HG03175 (cell line): ENCODE data around the gene DENND6B.
"Not testable (repeated sequence)": the region's sequence is repeated elsewhere in the genome, so short reads cannot be mapped to it uniquely, and the experiment has no call there.

Experiments used
- ATAC-seq: cut with Tn5 transposase; IDR thresholded peaks from one replicate; pipeline ENCODE4 v1.9.1; 2021; ENCODE audit warnings: mild to moderate bottlenecking, moderate library complexity; ENCODE audit not compliant: unreplicated experiment

The DENND6B gene, protein sequence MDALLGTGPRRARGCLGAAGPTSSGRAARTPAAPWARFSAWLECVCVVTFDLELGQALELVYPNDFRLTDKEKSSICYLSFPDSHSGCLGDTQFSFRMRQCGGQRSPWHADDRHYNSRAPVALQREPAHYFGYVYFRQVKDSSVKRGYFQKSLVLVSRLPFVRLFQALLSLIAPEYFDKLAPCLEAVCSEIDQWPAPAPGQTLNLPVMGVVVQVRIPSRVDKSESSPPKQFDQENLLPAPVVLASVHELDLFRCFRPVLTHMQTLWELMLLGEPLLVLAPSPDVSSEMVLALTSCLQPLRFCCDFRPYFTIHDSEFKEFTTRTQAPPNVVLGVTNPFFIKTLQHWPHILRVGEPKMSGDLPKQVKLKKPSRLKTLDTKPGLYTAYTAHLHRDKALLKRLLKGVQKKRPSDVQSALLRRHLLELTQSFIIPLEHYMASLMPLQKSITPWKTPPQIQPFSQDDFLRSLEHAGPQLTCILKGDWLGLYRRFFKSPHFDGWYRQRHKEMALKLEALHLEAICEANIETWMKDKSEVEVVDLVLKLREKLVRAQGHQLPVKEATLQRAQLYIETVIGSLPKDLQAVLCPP

DNA sequence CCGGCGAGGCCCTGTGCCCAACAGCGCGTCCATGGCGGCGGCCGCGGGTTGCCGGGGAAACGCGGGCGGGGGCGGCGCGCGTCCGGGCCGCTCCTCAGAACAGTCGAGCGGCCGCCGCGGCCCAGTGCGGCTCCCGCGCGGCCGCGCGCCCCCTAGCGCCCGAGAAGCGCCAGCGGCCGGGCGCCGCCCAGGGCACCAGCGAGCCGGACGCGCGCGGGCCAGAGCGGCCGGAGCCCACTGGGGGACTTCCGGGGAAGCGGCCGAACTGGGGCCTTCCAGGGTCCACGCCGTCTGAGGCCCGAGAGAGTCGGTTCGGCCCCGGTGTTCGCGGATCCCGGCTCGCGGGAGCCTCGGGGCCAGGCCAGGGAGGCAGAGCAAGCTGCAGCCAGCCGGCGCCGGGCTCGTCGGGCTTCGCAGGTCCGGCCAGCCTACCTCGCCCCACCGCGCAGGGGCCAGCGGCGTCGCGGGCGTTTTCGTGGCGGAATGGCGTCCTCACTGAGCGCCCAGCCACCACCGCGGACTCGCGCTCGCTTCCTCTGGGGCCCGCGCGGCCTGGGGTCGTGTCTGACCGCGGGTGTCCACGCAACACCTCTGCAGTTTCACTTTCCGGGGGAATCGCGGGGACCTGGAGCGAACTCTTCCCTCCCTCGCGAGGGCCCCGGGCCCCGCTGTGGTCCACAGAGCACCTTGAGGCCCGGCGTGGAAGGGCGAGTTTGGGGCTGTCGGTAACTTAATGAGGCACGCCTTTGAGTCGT, at the start of gene DENND6B:
Gene DENND6B (minus strand): TSS at position 57 of the 755 bp plus-strand sequence. CDS start 24 bp downstream, at position 33.
- ATAC-seq: peak; percentile 77

DNA sequence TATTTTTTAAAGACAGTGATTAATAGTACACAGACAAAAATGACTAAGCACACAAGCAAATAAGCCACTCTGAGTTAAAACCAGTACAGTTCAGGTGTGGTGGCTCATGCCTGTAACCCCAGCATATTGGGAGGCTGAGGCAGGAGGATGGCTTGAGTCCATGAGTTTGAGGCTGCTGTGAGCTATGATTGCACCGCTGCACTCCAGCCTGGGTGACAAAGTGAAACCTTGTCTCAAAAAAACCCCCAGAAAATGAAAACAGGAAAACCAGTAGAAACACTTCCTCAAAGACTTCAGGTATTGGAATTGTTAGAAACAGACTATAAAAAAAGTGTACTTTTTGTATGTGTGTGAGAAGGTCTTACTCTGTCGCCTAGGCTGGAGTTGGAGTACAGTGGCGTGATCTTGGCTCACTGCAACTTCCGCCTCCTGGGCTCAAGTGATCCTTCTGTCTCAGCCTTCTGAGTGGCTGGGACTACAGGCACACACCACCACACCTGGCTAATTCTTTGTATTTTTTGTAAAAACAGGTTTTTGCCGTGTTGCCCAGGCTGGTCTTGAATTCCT, 49.4 kb upstream of the DENND6B start:
- ATAC-seq: no peak

DNA sequence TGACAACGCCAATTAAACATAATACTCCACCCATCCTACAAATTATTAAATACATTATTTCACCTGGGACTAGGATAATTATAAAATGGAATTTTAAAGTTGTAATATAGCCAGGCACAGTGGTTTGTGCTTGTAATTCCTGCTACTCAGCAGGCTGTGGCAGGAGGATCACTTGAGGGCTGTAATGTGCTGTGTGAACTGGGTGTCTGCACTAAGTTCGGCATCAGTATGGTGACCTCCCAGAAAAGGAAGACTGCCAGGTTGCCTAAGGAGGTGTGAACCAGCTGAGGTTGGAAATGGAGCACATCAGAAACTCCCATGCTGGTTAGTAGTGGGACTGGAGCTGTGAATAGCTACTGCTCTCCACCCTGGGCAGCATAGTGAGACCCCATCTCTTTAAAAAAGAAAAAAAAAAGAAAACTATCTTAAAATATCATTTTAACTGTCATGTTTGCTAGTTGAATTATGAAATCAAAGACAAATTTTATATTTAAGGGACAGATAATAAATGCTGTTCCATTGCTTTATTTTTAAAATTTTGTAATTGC, 44.4 kb upstream of the DENND6B start:
- ATAC-seq: no peak

DNA sequence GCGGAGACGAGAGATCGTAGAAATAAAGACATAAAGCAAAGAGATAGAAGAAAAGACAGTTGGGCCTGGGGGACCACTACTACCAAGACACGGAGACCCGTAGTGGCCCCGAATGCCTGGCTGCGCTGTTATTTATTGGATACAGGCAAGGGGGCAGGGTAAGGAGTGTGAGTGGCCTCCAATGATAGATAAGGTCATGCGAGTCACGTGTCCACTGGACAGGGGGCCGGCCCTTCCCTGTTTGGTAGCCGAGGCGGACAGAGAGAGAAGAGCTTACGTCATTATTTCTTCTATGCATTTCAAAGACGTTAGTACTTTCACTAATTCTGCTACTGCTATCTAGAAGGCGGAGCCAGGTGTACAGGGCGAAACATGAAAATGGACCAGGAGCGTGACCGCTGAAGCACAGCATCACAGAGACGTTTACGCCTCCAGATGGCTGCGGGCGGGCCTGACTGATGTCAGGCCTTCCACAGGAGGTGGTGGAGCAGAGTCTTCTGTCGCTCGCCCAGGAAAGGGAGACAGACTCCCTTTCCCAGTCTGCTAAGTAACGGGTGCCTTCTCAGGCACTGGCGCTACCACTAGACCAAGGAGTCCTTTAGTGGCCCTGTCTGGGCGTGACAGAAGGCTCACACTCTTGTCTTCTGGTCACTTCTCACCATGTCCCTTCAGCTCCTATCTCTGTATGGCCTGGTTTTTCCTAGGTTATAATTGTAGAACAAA, 41.1 kb upstream of the DENND6B start:
- no peak for ATAC-seq

DNA sequence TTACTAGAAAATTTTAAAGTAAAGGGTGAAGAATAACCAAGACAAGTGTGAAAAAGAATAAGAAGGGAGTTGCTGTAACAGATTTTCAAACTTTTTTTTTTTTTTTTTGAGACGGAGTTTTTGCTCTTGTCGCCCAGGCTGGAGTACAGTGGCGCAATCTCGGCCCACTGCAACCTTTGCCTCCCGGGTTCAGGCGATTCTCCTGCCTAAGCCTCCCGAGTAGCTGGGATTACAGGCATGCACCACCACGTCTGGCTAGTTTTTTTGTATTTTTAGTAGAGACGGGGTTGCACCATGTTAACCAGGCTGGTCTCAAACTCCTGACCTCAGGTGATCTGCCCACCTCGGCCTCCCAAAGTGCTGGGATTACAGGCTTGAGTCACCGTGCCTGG, 37.0 kb upstream of the DENND6B start:
- not testable (repeated sequence) for ATAC-seq

DNA sequence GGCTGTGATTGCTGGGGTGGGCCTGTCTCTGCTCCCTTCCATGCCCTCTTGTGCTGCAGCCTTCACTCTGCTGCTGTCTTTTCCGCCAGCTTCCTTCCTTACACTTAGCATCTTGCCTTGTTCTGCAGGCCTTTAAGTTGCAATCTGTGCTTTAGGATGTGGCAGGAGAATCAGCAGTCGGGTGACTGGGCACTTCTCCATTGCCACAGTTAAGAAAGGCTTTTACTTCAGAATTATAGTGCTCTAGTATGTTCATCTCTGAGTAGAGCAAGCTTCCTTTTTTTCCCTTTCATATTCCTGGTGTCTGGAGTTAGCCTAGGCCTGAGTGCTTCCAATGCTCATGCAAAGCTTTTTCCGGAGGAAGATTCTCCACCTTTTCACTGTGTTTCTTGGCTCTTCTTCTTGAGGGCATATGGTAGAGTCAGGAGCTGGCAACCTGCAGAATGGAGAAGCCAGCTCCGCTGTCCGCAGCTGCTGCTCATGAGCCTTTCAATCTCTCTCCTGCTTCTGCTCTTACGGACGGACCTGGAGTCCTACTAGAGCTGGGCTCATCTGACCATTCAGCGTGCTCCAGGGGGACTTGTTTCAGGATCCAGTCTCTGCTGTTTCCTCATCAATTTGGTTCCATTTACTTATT, 36.5 kb upstream of the DENND6B start:
- ATAC-seq: no peak

DNA sequence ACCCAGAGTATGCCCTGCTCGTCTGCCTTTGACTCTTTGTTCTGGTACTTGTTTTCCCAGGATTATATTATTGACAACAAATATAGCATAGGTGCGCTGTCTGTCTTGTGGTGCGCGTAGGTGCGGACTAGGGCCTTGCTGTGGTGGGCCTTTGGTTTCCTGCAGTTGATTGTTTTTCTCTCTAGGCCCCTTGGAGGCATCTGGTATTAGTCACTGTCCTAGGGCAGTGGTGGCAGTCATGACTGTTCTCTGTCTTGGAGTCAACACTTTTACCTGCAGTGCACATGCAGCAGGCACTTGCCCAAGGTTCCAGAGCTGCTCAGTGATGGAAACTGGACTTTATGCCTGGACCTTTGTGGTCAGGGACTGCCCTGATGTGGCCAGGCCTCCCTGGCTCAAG, 34.9 kb upstream of the DENND6B start:
- no peak for ATAC-seq

DNA sequence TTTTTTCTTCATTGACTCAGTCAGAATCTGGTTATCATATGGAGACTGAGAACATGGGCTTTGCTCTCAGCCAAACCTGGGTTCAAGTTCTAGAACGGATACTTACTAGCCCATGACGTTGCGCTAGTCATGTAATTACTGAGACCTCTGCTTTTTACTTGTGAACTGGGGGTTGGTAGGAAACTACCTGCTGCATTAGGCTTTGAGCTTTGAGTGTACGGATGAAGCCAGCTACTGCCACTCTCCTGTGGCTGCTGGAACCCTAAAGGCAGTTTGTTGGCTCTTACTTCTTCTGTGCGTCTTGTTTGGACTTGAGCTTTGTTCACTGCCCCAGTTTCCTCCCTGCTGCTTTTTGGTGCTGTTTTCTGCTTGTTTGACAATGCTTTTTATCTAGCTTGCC, 34.4 kb upstream of the DENND6B start:
- no peak for ATAC-seq

DNA sequence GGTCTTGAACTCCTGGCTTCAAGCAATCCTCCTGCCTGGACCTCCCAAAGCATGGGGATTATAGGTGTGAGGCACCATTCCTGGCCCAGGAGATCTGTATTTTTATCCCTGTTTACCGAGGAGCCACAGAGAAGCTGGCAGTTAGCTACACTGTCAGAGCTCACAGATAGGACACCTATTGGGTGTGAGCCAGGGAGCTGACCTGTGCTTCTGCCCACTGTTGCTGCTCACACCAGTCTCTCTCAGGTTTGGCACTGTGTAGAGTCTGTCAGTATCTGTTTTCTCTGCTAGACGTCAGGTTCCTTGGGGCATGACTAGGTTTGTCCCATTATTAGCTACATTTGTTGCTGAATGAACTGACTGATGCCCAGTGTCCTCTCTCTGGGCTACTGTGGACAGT, 33.8 kb upstream of the DENND6B start:
- no peak for ATAC-seq

DNA sequence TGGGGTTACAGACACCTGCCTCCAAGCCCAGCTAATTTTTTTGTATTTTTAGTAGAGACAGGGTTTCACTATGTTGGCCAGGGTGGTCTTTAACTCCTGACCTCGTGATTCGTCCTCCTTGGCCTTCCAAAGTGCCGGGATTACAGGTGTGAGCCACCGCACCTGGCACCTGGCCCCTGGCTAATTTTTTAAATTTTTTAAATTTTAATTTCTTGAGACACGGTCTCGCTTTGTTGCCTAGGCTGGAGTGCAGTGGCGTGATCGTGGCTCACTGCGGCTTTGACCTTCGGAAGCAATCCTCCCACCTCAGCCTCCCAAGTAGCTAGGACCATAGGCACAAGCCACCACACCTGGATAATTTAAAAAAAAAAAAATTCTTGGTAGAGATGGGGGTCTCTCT, 30.9 kb upstream of the DENND6B start:
- ATAC-seq: no peak

DNA sequence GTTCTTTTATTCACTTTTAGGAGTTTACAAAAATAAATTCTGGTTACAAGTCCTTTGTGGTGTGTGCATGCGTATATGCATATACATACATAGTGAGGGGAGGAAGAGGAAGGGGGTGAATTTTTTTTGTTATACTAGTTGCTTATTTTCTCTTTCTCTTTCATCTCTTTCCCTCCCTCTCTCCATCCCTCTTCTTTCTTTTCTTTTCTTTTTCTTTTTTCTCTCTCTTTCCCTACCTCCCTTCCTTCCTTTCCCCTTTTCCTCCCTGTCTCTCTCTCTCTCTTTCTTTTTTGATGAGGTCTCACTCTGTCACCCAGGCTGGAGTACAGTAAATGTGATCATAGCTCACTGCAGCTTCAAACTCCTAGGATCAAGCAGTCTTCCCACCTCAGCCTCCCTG, 30.4 kb upstream of the DENND6B start:
- ATAC-seq: no peak

DNA sequence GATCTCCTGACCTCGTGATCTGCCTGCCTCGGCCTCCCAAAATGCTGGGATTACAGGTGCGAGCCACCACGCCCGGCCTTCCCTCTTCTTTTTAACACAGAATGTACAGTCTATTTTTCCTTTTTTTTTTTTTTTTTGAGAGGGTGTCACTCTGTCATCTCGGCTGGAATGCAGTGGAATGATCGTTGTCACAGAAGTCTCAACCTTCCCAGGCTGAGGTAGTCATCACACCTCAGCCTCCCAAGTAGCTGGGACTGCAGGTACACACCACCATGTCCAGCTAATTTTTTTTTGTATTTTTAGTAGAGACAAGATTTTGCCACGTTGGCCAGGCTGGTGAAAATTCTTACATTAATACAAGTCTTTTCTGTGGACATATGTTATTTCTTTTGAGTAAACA, 29.4 kb upstream of the DENND6B start:
- ATAC-seq: no peak

DNA sequence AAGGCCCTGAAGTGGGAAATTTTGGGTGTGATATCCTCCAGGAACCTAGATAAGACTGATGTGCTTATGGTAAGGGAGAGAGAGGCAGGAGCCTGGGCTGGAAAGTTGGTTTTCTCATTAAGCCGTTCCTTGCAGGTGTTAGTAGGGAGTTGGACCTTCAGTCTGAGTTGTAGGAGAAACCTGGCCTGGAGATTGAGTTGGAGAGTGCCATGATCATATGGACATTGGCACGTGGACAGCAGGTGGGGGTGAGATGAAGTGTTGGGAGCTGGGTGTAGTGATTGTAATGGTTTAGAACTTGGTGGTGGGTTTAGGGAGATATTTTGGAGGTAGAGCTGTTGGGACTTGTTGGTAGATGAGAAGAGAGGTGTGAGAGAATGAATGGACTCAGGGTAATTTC, 21.2 kb upstream of the DENND6B start:
- ATAC-seq: no peak

DNA sequence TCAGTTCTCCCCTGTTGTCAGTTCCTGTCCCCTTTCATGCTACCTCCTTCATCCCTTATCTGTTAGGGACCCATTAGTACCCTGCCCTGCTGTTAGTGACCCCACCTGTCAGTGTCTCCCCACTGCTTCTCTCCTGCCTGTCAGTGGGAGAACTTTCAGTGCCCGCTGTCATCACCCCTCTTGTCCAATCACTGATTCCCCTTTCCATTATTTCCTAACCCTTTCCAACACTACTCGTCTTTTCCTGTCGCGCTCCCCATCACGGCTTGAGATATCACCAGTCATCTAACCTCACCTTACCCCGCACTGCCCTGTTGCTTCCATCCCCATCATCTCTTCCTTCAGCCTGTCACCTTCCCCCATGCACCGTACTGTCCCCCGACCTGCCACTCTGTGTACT, 20.3 kb upstream of the DENND6B start:
- ATAC-seq: no peak

DNA sequence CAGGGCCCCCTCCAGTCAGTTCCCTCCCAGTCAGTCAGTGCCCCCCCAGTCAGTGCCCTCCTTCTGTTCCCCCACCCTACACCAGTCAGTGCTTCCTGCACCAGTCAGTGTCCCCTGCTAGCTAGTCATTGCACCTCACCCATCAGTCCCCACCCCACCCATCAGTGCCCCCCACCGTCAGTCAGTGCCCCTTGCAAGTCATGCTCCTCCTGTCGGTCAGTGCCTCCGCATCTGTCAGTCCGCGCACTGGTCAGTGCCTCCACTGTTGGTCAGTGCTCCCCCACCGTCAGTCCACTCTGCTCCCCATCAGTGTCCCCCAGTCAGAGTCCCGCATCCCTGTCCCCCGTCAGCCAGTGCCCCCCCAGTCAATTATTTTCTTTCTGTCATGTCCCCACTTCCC, 19.7 kb upstream of the DENND6B start:
- ATAC-seq: no peak

DNA sequence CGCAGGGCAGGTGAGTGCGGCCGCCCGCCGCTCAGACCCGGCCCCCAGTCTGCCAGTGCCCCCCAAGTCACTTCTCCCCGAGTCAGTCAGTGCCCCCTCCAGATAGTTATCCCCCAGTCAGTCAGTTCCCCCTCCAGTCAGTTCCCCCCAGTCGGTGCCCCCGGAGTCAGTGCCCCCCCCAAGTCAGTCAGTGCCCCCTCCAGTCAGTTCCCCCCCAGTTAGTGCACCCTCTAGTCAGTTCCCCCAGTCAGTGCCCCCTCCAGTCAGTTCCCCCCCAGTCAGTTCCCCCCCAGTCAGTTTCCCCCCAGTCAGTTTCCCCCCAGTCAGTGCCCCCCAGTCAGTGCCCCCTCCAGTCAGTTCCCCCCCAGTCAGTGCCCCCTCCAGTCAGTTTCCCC, 16.7 kb upstream of the DENND6B start:
- ATAC-seq: no peak

DNA sequence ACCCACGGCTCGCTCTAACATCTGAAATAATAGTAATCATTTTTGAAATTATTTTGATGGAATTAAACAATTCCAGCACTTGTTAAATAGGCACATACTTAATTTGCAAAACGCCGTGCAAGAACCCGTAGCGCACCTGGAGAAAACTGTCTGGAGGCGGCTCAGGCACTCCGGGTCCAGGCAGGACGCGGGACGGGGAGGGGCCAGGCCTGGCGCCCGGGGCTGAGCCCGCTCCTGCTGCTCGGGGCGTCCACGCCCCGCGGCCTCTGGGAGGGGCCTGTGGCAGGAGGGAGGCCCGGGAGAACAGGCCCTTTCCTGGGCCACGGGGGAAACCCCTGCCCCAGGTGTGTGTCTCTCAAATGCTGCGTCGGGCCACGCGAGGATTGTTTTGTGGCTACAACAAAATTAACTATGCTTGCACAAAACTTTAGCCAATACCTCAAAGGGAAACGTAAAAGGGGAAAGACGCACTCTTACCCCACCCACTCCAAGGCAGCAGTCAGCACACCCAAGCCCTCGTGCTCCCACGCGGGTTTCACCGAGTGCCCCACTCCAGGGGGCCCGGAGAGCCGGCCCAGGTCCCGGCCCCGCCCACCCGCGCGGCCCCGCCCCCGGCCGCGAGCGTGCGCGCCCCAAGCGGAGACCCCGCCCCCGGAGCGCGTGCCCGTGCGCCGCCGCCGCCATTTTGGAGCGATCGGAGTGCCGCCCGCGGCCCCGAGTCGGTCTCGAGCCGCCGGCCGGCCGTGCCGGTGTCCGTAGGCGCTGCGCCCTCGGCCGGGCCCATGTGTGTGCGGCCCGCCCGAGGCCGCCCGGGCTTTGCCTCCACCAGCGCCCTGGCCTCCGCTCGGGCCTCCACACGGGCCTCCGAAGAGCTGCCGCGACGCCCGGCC, 16.1 kb upstream of the DENND6B start, which contains the start of gene PPP6R2:
Gene PPP6R2 (plus strand): TSS at position 677 of the 890 bp plus-strand sequence. CDS start 50,582 bp downstream, outside the sequence.
- peak; percentile 74 for ATAC-seq

DNA sequence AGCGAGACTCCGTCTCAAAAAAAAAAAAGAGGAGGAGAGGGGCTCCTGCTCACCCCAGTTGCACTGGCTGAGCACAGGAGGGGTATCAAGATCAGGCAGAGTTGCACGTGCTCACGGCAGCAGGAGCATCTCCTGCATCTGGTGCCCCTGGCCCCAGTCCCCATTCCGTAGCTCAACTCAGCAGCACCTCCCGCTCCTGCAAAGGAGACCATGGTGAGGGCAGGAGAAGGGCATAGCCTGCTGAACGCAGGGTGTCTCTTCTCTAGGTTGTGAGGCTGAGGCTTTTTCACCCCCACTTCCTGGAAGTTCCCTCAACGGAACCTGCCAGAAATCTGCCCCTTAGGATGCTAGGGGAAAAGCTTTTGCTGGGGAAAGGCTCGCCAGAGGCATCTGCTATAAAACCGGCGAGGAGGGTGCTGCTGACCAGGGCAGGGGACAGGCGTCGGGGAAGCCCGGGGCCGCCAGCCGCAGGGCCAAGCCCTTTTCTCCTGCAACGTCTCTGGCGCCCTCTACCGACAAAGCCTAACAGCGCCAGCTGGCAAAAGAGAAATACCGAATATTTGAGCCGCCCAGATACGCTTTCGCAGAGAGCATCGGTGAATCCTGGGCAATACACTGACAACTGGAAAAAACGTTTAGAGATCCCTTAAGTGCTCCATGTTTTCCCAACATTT, 15.3 kb upstream of the DENND6B start:
- peak; percentile 59 for ATAC-seq
